Measurements from ENCODE around the gene LUC7L. TPM values are rescaled to one million over a fixed set of nuclear protein-coding genes. Genes with fewer than 3 reads are reported as not detected.

LUC7L gene
- polyA plus RNA-seq, 1 of the 3 experiments (the other 2 are of a cell fraction) = 97.7 TPM

DNA sequence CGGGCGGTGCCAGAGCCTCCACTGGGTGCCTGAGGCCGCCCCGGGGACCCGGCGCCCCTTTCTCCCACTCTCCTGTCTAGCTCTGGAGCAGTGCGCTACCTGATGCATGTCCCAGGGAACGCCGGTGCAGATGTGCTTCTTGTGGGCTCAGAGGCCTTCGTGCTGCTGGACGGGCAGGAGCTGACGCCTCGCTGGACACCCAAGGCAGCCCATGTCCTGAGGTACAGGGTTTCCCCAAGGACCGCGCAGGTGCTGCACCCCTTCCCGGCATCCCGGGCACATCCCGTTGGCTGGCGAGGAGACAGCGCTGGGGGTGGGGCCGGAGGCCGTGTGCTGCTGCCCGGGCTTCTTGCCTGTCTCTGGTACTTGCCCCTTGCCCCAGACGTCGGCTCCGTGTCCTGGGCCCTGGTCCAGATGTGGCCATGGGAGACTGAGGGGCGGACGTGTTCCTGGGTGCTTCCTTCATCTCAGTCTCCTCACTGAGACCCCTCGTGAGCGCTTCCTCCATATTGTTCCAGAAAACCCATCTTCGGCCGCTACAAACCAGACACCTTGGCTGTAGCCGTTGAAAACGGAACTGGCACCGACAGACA, 34.0 kb upstream of the LUC7L start:
- 96% methylated on average over 19 of the region's 35 CpGs for WGBS (ENCODE audit: low lambda C conversion rate)
- POLR2A ChIA-PET = interaction anchor here (1.0 kb wide), 1 partner anchor 42 kb away, joined by 3 read pairs; no protein-coding TSS in a partner anchor
- H3F3A ChIP-seq (replicated peaks; ENCODE audit: insufficient read depth) = no peaks in the 10 kb centered on the region

DNA sequence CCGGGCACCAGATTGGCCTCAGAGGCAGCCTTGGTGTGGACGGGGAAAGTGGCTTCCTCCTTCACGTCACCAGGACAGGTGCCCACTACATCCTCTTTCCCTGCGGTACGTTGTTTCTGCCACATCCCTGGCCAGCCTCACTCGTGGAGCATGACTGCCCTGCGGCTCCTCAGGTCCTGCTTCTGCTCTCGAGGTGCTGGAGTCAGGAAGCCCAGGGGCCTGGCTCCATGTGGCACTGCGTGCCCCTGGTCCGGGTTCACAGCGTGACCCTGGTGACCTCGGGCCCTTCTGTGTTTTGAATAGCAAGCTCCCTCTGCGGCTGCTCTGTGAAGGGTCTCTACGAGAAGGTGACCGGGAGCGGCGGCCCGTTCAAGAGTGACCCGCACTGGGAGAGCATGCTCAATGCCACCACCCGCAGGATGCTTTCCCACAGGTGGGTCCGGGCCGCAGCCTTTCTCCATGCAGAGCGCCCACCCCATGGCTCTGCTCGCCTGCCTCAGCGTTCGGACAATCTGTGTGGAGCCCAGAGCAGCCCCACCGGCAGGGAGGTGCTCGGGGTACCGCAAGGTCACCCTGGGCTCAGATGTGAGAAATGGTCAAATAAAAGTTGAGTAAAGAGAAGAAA, 33.0 kb upstream of the LUC7L start:
- 96% methylated on average over 23 of the region's 29 CpGs for WGBS (ENCODE audit: low lambda C conversion rate)
- peak; percentile 6 for DNase-seq
- Histone ChIP-seq H3K4me3 (ENCODE audit: low read depth in 2 of 2, low read length in 1 of 2) (no peak overlapping the region), H3K79me2 (ENCODE audit: insufficient read depth) (no peaks in the 10 kb centered on the region), H2AFZ (ENCODE audit: low read depth) (no peak overlapping the region), H4K20me1 (ENCODE audit: insufficient read depth) (no peaks in the 10 kb centered on the region), H3K4me2 (no peak overlapping the region), H3K27me3 (ENCODE audit: insufficient read depth) (no peaks in the 10 kb centered on the region), H3K9me3 (no peaks in the 10 kb centered on the region), H3K9me2 (no peaks in the 10 kb centered on the region), H3K36me3 (replicated peaks in 1 of 2; ENCODE audit: control insufficient read depth in 1 of 2, insufficient read depth in 2 of 2, low read length in 1 of 2) (peaks cover under 1 to 51% of the 10 kb centered on the region in 2 experiments), H3K9ac (no peak overlapping the region), H3K27ac (ENCODE audit: low read depth in 2 of 2, low read length in 1 of 2) (no peak overlapping the region), H3F3A (replicated peaks; ENCODE audit: insufficient read depth) (no peaks in the 10 kb centered on the region), H3K4me1 (ENCODE audit: control insufficient read depth in 1 of 2, insufficient read depth in 2 of 2, low read depth in 1 of 2, low read length in 1 of 2) (no peaks in the 10 kb centered on the region; a peak in 1 of 4 replicates)
- POLR2A ChIA-PET = no interaction called here
- CTCF ChIA-PET = no interaction called here
- TF ChIP-seq CHD2 (IDR thresholded peaks at IDR 0.05; ENCODE audit: low read length, partially characterized antibody) = no peak
- no peak for TF ChIP-seq TEAD4 (IDR thresholded peaks at IDR 0.05; ENCODE audit: borderline replicate concordance, insufficient read depth)
- TF ChIP-seq, protein P1, sequence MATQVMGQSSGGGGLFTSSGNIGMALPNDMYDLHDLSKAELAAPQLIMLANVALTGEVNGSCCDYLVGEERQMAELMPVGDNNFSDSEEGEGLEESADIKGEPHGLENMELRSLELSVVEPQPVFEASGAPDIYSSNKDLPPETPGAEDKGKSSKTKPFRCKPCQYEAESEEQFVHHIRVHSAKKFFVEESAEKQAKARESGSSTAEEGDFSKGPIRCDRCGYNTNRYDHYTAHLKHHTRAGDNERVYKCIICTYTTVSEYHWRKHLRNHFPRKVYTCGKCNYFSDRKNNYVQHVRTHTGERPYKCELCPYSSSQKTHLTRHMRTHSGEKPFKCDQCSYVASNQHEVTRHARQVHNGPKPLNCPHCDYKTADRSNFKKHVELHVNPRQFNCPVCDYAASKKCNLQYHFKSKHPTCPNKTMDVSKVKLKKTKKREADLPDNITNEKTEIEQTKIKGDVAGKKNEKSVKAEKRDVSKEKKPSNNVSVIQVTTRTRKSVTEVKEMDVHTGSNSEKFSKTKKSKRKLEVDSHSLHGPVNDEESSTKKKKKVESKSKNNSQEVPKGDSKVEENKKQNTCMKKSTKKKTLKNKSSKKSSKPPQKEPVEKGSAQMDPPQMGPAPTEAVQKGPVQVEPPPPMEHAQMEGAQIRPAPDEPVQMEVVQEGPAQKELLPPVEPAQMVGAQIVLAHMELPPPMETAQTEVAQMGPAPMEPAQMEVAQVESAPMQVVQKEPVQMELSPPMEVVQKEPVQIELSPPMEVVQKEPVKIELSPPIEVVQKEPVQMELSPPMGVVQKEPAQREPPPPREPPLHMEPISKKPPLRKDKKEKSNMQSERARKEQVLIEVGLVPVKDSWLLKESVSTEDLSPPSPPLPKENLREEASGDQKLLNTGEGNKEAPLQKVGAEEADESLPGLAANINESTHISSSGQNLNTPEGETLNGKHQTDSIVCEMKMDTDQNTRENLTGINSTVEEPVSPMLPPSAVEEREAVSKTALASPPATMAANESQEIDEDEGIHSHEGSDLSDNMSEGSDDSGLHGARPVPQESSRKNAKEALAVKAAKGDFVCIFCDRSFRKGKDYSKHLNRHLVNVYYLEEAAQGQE (IDR thresholded peaks at IDR 0.05; ENCODE audit: low read depth, low read length) = no peak

More for the DNA sequence above, 34.0 kb upstream of the LUC7L start:
- Histone ChIP-seq H3K4me3 (ENCODE audit: low read depth in 2 of 2, low read length in 1 of 2) (no peak overlapping the region), H3K9me2 (no peaks in the 10 kb centered on the region), H3K4me2 (no peak overlapping the region), H3K27ac (ENCODE audit: low read depth in 2 of 2, low read length in 1 of 2) (no peak overlapping the region), H3K79me2 (ENCODE audit: insufficient read depth) (no peaks in the 10 kb centered on the region), H3K4me1 (ENCODE audit: control insufficient read depth in 1 of 2, insufficient read depth in 2 of 2, low read depth in 1 of 2, low read length in 1 of 2) (peaks cover 0 to 6% of the 10 kb centered on the region in 2 experiments; a peak in 1 of 4 replicates), H3K36me3 (replicated peaks in 1 of 2; ENCODE audit: control insufficient read depth in 1 of 2, insufficient read depth in 2 of 2, low read length in 1 of 2) (peaks cover 0 to 51% of the 10 kb centered on the region in 2 experiments), H3K9ac (no peak overlapping the region), H3K9me3 (no peaks in the 10 kb centered on the region), H4K20me1 (ENCODE audit: insufficient read depth) (no peaks in the 10 kb centered on the region), H2AFZ (ENCODE audit: low read depth) (no peak overlapping the region), H3K27me3 (ENCODE audit: insufficient read depth) (no peaks in the 10 kb centered on the region)
- DNase-seq = peak; percentile 12
- CTCF ChIA-PET = no interaction called here
- TF ChIP-seq, protein P2, sequence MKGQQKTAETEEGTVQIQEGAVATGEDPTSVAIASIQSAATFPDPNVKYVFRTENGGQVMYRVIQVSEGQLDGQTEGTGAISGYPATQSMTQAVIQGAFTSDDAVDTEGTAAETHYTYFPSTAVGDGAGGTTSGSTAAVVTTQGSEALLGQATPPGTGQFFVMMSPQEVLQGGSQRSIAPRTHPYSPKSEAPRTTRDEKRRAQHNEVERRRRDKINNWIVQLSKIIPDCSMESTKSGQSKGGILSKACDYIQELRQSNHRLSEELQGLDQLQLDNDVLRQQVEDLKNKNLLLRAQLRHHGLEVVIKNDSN (IDR thresholded peaks at IDR 0.05; ENCODE audit: borderline replicate concordance, low read depth) = no peak
- TF ChIP-seq TCF12 (IDR thresholded peaks at IDR 0.05) (no peak), FOSL2 (IDR thresholded peaks at IDR 0.05; ENCODE audit: borderline replicate concordance, low read depth) (no peak)
- TF ChIP-seq, protein P3, sequence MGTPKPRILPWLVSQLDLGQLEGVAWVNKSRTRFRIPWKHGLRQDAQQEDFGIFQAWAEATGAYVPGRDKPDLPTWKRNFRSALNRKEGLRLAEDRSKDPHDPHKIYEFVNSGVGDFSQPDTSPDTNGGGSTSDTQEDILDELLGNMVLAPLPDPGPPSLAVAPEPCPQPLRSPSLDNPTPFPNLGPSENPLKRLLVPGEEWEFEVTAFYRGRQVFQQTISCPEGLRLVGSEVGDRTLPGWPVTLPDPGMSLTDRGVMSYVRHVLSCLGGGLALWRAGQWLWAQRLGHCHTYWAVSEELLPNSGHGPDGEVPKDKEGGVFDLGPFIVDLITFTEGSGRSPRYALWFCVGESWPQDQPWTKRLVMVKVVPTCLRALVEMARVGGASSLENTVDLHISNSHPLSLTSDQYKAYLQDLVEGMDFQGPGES (IDR thresholded peaks at IDR 0.05; ENCODE audit: low read depth, low read length) = no peak
